ENCODE data around the gene ABCC2. TPM values are rescaled to one million over a fixed set of nuclear protein-coding genes. Genes with fewer than 3 reads are reported as not detected.
"Not testable (repeated sequence)": the region's sequence is repeated elsewhere in the genome, so short reads cannot be mapped to it uniquely, and the experiment has no call there.

Gene ABCC2
- total RNA-seq, 4 donors from 2014 or later = 0.84 to 9.1 (median 1.5) TPM

DNA sequence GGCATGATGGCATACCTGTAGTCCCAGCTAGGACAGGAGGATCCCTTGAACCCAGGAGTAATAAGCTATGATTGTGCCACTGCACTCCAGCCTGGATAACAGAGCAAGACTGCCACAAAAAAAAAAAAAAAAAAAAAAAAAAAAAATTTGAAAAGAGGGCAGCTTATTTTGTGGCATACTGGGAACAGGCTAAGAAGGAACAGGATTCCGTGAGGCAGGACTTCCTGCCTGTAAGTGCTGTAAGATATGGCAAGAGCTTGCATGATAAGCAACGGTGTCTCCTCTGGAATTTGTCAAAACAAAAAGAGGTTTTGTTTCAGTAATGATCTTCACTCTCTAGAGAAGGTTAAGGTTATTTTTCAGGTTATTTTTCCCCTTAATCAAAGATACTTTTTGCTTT lies 101.1 kb downstream of the ABCC2 start:
- TF ChIP-seq, protein P1, sequence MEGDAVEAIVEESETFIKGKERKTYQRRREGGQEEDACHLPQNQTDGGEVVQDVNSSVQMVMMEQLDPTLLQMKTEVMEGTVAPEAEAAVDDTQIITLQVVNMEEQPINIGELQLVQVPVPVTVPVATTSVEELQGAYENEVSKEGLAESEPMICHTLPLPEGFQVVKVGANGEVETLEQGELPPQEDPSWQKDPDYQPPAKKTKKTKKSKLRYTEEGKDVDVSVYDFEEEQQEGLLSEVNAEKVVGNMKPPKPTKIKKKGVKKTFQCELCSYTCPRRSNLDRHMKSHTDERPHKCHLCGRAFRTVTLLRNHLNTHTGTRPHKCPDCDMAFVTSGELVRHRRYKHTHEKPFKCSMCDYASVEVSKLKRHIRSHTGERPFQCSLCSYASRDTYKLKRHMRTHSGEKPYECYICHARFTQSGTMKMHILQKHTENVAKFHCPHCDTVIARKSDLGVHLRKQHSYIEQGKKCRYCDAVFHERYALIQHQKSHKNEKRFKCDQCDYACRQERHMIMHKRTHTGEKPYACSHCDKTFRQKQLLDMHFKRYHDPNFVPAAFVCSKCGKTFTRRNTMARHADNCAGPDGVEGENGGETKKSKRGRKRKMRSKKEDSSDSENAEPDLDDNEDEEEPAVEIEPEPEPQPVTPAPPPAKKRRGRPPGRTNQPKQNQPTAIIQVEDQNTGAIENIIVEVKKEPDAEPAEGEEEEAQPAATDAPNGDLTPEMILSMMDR (IDR thresholded peaks at IDR 0.05) = no peak
- no peak for DNase-seq (ENCODE audit: low spot score)
- ATAC-seq (ENCODE audit: low FRiP score) = no peak

DNA sequence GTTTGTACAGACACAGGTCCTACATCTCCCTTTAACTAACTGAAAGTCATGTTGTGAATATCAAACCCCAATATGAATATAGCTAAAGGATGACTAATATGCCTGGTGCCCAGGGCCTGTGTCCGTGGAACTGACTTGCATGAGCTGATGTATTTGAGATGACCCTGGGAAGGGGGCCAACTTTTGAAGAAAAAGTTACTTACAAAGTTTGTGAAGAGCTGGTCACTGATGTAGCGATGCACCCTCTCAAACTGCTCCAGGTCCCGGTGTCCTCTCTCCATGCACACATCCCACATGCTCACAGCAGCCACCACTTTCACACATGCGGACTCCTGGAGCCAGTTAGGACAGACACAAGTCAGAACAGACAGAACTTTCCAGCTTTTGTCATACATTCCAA lies 106.2 kb downstream of the ABCC2 start:
- TF ChIP-seq, protein P1 (IDR thresholded peaks at IDR 0.05) = no peak
- ATAC-seq (ENCODE audit: low FRiP score) (no peak), DNase-seq (ENCODE audit: low spot score) (no peak)

DNA sequence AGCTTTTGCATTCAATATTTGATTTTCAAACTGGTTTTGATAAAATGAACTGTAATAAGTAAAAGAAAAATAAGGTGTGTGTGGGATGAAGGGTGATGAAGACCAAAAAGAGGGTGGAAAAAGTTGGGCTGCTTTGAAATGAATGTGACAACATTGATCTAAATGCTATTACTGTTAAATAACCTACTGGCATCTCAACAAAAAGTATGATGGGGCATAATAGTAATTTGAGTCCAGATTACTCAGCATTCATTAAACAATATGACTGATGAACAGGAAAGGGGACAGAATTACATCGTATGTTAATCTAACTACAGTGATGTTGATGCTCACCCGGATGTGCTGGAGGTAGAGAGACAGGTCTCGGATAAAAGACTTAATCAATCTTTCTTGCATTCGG lies 112.2 kb downstream of the ABCC2 start:
- ATAC-seq (ENCODE audit: low FRiP score) (no peak), DNase-seq (ENCODE audit: low spot score) (no peak)
- TF ChIP-seq, protein P1 (IDR thresholded peaks at IDR 0.05) = no peak

DNA sequence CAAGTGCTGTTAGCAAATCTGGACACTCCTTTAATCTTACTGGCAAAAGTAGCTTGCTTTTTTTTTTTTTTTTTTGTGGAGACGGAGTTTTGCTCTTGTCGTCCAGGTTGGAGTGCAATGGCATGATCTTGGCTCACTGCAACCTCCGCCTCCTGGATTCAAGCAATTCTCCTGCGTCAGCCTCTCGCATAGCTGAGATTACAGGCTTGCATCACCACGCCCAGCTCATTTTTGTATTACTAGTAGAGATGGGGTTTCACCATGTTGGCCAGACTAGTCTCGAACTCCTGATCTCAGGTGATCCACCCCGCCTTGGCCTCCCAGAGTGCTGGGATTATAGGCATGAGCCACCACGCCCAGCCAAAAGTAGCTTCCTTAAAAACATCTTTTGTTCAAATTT lies 112.6 kb downstream of the ABCC2 start:
- not testable (repeated sequence) for ATAC-seq (ENCODE audit: low FRiP score); DNase-seq (ENCODE audit: low spot score)

DNA sequence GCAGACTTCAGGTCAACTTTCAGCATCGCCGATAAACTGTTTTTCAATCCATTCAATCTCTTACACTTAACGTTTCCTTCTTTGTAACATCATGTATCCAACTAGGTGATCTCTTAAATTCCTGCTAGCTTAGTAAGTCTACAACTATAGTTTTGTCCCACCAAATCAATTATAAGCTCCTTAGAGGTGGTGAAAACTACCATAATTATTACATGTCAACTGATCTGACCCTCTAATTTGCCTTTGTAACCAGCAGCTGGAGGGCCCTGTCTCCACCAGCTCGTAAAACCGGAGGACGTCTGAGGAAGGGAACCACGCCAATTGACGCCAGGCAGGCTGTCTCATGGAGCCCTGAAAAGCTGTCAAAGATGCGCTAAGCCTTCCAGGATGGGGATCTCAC lies 113.4 kb downstream of the ABCC2 start:
- TF ChIP-seq, protein P1 (IDR thresholded peaks at IDR 0.05) = no peak
- no peak for ATAC-seq (ENCODE audit: low FRiP score)
- DNase-seq (ENCODE audit: low spot score) = no peak

Other genes starting within 250 kb of the ABCC2 start
- 10 to 100 TPM in 1 of 4 donors, 1 to 10 TPM in 1, under 1 TPM in 2; 0.36 to 15.4 (median 0.87) TPM for gene NKX2-3, start 249.7 kb upstream of the ABCC2 start, total RNA-seq
- 10 to 100 TPM; 30.2 to 45.4 (median 41.7) TPM for gene SLC25A28, start 162.2 kb upstream of the ABCC2 start, total RNA-seq
- 10 to 100 TPM in 2 of 4 donors, 1 to 10 TPM in 2; 5.2 to 18.6 (median 9.2) TPM for gene ENTPD7, start 123.1 kb upstream of the ABCC2 start, total RNA-seq
- 10 to 100 TPM; 16.8 to 37.7 (median 32.8) TPM for gene COX15, start 50.5 kb upstream of the ABCC2 start, total RNA-seq
- gene CUTC, start 50.4 kb upstream of the ABCC2 start, total RNA-seq = 10 to 100 TPM; 29.7 to 57.5 (median 42.0) TPM
- 10 to 100 TPM; 17.5 to 41.3 (median 29.6) TPM for gene DNMBP, start 227.3 kb downstream of the ABCC2 start, total RNA-seq